ENCODE results near the gene HAAO.

DNA sequence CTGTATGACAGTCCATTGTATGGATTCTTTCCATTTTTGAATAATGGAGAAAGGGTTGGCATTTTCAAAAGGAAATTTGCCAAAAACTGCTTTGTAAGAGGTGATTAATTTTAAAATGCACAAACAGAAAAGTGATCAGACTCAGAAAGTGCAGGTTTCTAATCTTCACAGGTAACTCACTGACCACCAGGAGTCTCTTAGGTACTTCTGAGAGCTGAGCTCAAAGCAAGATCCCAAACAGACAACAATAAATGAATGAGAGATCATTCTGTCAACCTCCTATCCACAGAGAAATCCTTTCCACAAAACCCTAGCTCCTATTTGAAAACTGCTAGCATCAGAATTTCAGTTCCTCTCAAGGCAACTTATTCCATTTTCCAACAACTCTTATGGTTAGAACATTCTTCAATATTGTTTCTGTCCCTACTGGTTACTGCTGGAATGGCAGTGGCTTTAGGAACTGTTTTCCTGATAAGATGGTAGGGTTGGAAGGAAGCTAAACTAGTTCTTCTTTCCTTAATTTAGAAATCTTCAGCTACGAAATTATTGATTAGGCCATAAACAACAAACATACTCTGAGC lies 20.6 kb upstream of the HAAO start:
- TF ChIP-seq, protein P1, sequence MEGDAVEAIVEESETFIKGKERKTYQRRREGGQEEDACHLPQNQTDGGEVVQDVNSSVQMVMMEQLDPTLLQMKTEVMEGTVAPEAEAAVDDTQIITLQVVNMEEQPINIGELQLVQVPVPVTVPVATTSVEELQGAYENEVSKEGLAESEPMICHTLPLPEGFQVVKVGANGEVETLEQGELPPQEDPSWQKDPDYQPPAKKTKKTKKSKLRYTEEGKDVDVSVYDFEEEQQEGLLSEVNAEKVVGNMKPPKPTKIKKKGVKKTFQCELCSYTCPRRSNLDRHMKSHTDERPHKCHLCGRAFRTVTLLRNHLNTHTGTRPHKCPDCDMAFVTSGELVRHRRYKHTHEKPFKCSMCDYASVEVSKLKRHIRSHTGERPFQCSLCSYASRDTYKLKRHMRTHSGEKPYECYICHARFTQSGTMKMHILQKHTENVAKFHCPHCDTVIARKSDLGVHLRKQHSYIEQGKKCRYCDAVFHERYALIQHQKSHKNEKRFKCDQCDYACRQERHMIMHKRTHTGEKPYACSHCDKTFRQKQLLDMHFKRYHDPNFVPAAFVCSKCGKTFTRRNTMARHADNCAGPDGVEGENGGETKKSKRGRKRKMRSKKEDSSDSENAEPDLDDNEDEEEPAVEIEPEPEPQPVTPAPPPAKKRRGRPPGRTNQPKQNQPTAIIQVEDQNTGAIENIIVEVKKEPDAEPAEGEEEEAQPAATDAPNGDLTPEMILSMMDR (IDR thresholded peaks at IDR 0.05; ENCODE audit: insufficient read depth, low read depth, low read length): peak; percentile 53
- TF ChIP-seq EZH2 (IDR thresholded peaks at IDR 0.05; ENCODE audit: insufficient read depth, low read length): no peak
